Activated B cell treated with CpG ODN at 0.5 μM for 24 hours (primary cell): ENCODE results near the gene ZSCAN21. TPM values are rescaled to one million over a fixed set of nuclear protein-coding genes. Genes with fewer than 3 reads are reported as not detected.

Experiments used
- ATAC-seq: fragments of 200-7000 bp; cut with Tn5 transposase; one replicate; pipeline ENCODE4 v1.10.0; 2021; ENCODE audit warnings: low read depth, mild to moderate bottlenecking, moderate library complexity
- CTCF ChIA-PET: fragments of 350-600 bp; sonication (Branson Sonifier 250); formaldehyde crosslinking; loops from one replicate; lab custom pipeline; 2021; ENCODE audit warnings: antibody characterized with exemption; lab: Charles Lee
- POLR2A ChIA-PET: fragments of 350-600 bp; sonication (Branson Sonifier 250); formaldehyde crosslinking; loops from one replicate; lab custom pipeline; 2021; ENCODE audit warnings: antibody characterized with exemption; lab: Charles Lee
- DNase-seq: peaks from one replicate; pipeline ENCODE4 v3.0.0; 2022
- H3K27ac Mint-ChIP-seq: one replicate; pipeline ENCODE4 v1.8.0; 2020; ENCODE audit warnings: mixed read lengths
- H3K27me3 Mint-ChIP-seq: one replicate; pipeline ENCODE4 v1.8.0; 2021; ENCODE audit warnings: mixed read lengths
- H3K36me3 Mint-ChIP-seq: one replicate; pipeline ENCODE4 v1.8.0; 2021; ENCODE audit warnings: low read depth, mixed read lengths
- H3K4me1 Mint-ChIP-seq: one replicate; pipeline ENCODE4 v1.8.0; 2021; ENCODE audit warnings: mixed read lengths
- H3K4me3 Mint-ChIP-seq: one replicate; pipeline ENCODE4 v1.8.0; 2020; ENCODE audit warnings: mild to moderate bottlenecking, mixed read lengths
- H3K9me3 Mint-ChIP-seq: one replicate; pipeline ENCODE4 v1.8.0; 2020; ENCODE audit warnings: mixed read lengths
- CTCF ChIP-seq: fragments of 200-600 bp; IDR thresholded peaks from one replicate; pipeline ENCODE4 v1.8.0; 2022; ENCODE audit warnings: antibody characterized with exemption, mild to moderate bottlenecking
- intact Hi-C: fragments of 100-400 bp; cut with micrococcal nuclease; formaldehyde crosslinking; loops from one replicate; pipeline ENCODE4 v1.15.1; 2024
- total RNA-seq: library from RNA; stranded (reverse); gene quantifications from 2 replicates; pipeline ENCODE4 v1.2.3, GENCODE V29; 2022

ZSCAN21 gene
- total RNA-seq, 1 donor from 2014 or later: 11.3 TPM

- Mint-ChIP-seq H3K4me1 (peaks cover 32% of the 10 kb centered on the region), H3K9me3 (no peaks in the 10 kb centered on the region), H3K36me3 (peaks cover 71% of the 10 kb centered on the region), H3K27ac (no peak overlapping the region), H3K27me3 (no peaks in the 10 kb centered on the region), H3K4me3 (peak overlapping the region; percentile 92)
- ATAC-seq (no peak), DNase-seq (no peak)
- no peak for TF ChIP-seq CTCF
- intact Hi-C loops: no loop called here
- CTCF ChIA-PET: interaction anchor here (0.6 kb wide), 1 partner anchor 78 kb away, joined by 3 read pairs; no protein-coding TSS in a partner anchor
- POLR2A ChIA-PET: interaction anchor here (0.7 to 4.1 kb wide), 5 partner anchors 11 to 330 kb away, joined by 3 to 49 read pairs (median 46); partner anchors contain the start of genes COPS6, MBLAC1, MEPCE and ZCWPW1
Observed at GRCh38 chr7:100099452-100099851, 49.9 kb downstream of the ZSCAN21 start.

- ChIA-PET CTCF (interaction anchor here (1.2 to 1.5 kb wide), 2 partner anchors 10 to 32 kb away, joined by 4 read pairs; no protein-coding TSS in a partner anchor), POLR2A (interaction anchor here (0.5 to 4.1 kb wide), 21 partner anchors 12 to 789 kb away, joined by 3 to 64 read pairs (median 7); partner anchors contain the start of genes COPS6, FBXO24, LRCH4 and MBLAC1)
- peaks cover 67% of the 10 kb centered on the region for H3K36me3 Mint-ChIP-seq
- peak overlapping the region; percentile 87 for H3K27ac Mint-ChIP-seq
- DNase-seq (peak; percentile 91), ATAC-seq (peak; percentile 73)
- H3K9me3 Mint-ChIP-seq: no peaks in the 10 kb centered on the region
- no peak for TF ChIP-seq CTCF
- H3K27me3 Mint-ChIP-seq: no peaks in the 10 kb centered on the region
- intact Hi-C loops: loop anchor here (1.0 kb wide), 6 partner anchors 12 to 51 kb away; partner anchors contain the start of genes CNPY4, COPS6, LAMTOR4 and TAF6
- peak overlapping the region; percentile 92 for H3K4me3 Mint-ChIP-seq
- H3K4me1 Mint-ChIP-seq: peaks cover 32% of the 10 kb centered on the region
Observed at GRCh38 chr7:100100420-100101015, 50.9 kb downstream of the ZSCAN21 start.

GRCh38 chr7:100101016-100101862 is 51.7 kb downstream of the ZSCAN21 start, which contains the start of the genes AP4M1 and MCM7:
AP4M1 (plus strand) TSS chr7:100101643; CDS start chr7:100101715, 72 bp downstream.
MCM7 (minus strand) TSS chr7:100101397; CDS start chr7:100101294, 103 bp downstream.
- Mint-ChIP-seq H3K27ac (peak within 1 kb of the TSS; percentile 87), H3K9me3 (no peaks in the 10 kb centered on the region)
- intact Hi-C loops: loop anchor here (1.0 kb wide), 2 partner anchors 18 to 19 kb away; partner anchors contain the start of genes CNPY4 and TAF6

More at GRCh38 chr7:100101016-100101862, 51.7 kb downstream of the ZSCAN21 start, which contains the start of the genes AP4M1 and MCM7:
- ATAC-seq (peak; percentile 86), DNase-seq (peak; percentile 92)
- Mint-ChIP-seq H3K27me3 (no peaks in the 10 kb centered on the region), H3K4me1 (peaks cover 32% of the 10 kb centered on the region), H3K36me3 (peaks cover 67% of the 10 kb centered on the region), H3K4me3 (peak within 1 kb of the TSS; percentile 92)
- TF ChIP-seq CTCF: no peak
- ChIA-PET POLR2A (interaction anchor here (0.5 to 4.1 kb wide), 32 partner anchors 9 to 788 kb away, joined by 3 to 64 read pairs (median 6); partner anchors contain the start of genes COPS6, FBXO24, LAMTOR4 and LRCH4), CTCF (interaction anchor here (0.8 to 1.5 kb wide), 4 partner anchors 11 to 31 kb away, joined by 3 to 4 read pairs (median 4); no protein-coding TSS in a partner anchor)
